ENCODE results near the gene FBH1. TPM values are rescaled to one million over a fixed set of nuclear protein-coding genes. Genes with fewer than 3 reads are reported as not detected.

The FBH1 gene
- 10 to 100 TPM; 60.1 to 69.8 (median 64.2) TPM for total RNA-seq (2021; fragmentation: NEBNext Ultra II Directional; extraction: Animal tissue kit (Norgen Biotek cat#: 25700))
- long read RNA-seq, partial matches to known transcripts, result 14 of 21 reads
- long read RNA-seq, other reads (novel, unspliced or antisense), result 6 of 21 reads

GRCh38 chr10:5889624-5890451 lies at the start of gene FBH1, which contains the start of gene ANKRD16:
FBH1 (plus strand) TSS chr10:5890243; CDS start chr10:5890346, 103 bp downstream.
ANKRD16 (minus strand) TSS chr10:5889893; CDS start chr10:5889354, 539 bp downstream.
- H3K36me3 Mint-ChIP-seq (ENCODE audit: low read depth), result peaks cover 27% of the 10 kb centered on the region
- H3K27me3 Mint-ChIP-seq (ENCODE audit: insufficient read depth), result no peaks in the 10 kb centered on the region
- peaks cover 48% of the 10 kb centered on the region for H3K4me1 Mint-ChIP-seq (ENCODE audit: low read depth)

GRCh38 chr10:5840314-5841307 lies 49.4 kb upstream of the FBH1 start:
- Mint-ChIP-seq H3K4me3 (no peak overlapping the region), H3K36me3 (ENCODE audit: low read depth) (no peaks in the 10 kb centered on the region), H3K4me1 (ENCODE audit: low read depth) (peaks cover 13% of the 10 kb centered on the region), H3K27me3 (ENCODE audit: insufficient read depth) (peaks cover 4% of the 10 kb centered on the region), H3K27ac (no peak overlapping the region), H3K9me3 (no peaks in the 10 kb centered on the region)
- no peak for DNase-seq
- no peak for TF ChIP-seq CTCF (IDR thresholded peaks at IDR 0.05)

More at GRCh38 chr10:5889624-5890451, at the start of gene FBH1, which contains the start of gene ANKRD16:
- DNase-seq, result peak; percentile 99
- TF ChIP-seq CTCF (IDR thresholded peaks at IDR 0.05), result 0 out of 2 replicates have a peak, but pooled peaks have one; percentile 25
- Mint-ChIP-seq H3K4me3 (peak within 1 kb of the TSS; percentile 94), H3K9me3 (no peaks in the 10 kb centered on the region), H3K27ac (peak within 1 kb of the TSS; percentile 86)

GRCh38 chr10:5841965-5842364 lies 48.1 kb upstream of the FBH1 start:
- Mint-ChIP-seq H3K9me3 (no peaks in the 10 kb centered on the region), H3K4me1 (ENCODE audit: low read depth) (peaks cover 23% of the 10 kb centered on the region), H3K27ac (no peak overlapping the region), H3K4me3 (no peak overlapping the region), H3K36me3 (ENCODE audit: low read depth) (no peaks in the 10 kb centered on the region), H3K27me3 (ENCODE audit: insufficient read depth) (peaks cover 2% of the 10 kb centered on the region)
- DNase-seq, result no peak
- TF ChIP-seq CTCF (IDR thresholded peaks at IDR 0.05), result no peak

- Mint-ChIP-seq H3K9me3 (no peaks in the 10 kb centered on the region), H3K27me3 (ENCODE audit: insufficient read depth) (peaks cover 2% of the 10 kb centered on the region), H3K36me3 (ENCODE audit: low read depth) (no peaks in the 10 kb centered on the region), H3K4me1 (ENCODE audit: low read depth) (peaks cover 23% of the 10 kb centered on the region), H3K27ac (no peak overlapping the region), H3K4me3 (no peak overlapping the region)
- no peak for TF ChIP-seq CTCF (IDR thresholded peaks at IDR 0.05)
- no peak for DNase-seq
Measured at GRCh38 chr10:5843686-5844344, 46.2 kb upstream of the FBH1 start.

Measured in HFFc6 (cell line).